Sigmoid colon (tissue), 4 donors: ENCODE data around the gene CFAP20.

ENCODE experiments used
- EP300 ChIP-seq, 4 donors: sonication (generic); formaldehyde crosslinking; IDR thresholded peaks; one replicate each; pipeline ENCODE4 v1.6.1; 2017; ENCODE audit warnings: antibody characterized with exemption in 4 of 4
- TF ChIP-seq, protein P1 (sequence below), 4 experiments: fragments of 450-650 bp in 3 of 4; fragments of 200-600 bp in 1 of 4; IDR thresholded peaks; one replicate each; pipeline ENCODE4 v1.5.1; 2016 to 2019; ENCODE audit warnings: antibody characterized with exemption in 4 of 4, mild to moderate bottlenecking in 3 of 4, moderate library complexity in 2 of 4

DNA sequence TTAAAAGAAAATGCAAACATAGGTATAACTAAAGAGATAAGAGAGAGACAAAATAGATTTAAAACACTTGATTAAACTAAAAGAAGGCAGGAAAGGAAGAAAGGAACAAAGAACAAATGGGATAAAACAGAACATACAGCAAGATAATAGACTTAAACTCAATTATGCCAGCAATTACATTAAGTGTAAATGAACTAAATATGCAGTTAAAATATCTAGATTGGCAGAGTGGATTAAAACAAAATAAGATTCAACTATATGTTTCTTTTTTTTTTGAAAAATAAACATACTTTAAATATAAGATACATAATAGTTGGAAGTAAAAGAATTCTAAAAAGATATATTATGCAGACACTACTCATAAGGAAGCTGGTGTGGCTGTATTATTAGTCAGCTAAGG lies 9.7 kb upstream of the CFAP20 start:
- no peak for TF ChIP-seq EP300 (IDR thresholded peaks at IDR 0.05)
- TF ChIP-seq, protein P1, sequence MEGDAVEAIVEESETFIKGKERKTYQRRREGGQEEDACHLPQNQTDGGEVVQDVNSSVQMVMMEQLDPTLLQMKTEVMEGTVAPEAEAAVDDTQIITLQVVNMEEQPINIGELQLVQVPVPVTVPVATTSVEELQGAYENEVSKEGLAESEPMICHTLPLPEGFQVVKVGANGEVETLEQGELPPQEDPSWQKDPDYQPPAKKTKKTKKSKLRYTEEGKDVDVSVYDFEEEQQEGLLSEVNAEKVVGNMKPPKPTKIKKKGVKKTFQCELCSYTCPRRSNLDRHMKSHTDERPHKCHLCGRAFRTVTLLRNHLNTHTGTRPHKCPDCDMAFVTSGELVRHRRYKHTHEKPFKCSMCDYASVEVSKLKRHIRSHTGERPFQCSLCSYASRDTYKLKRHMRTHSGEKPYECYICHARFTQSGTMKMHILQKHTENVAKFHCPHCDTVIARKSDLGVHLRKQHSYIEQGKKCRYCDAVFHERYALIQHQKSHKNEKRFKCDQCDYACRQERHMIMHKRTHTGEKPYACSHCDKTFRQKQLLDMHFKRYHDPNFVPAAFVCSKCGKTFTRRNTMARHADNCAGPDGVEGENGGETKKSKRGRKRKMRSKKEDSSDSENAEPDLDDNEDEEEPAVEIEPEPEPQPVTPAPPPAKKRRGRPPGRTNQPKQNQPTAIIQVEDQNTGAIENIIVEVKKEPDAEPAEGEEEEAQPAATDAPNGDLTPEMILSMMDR (IDR thresholded peaks at IDR 0.05): no peak
